A673 (cell line): ENCODE data around the gene ZNF678.

ENCODE experiments used
- CTCF ChIP-seq: fragments of 300-800, 200-600 bp; sonication (generic); conservative IDR thresholded peaks from 2 replicates; pipeline ENCODE4 v1.5.1; 2017; ENCODE audit warnings: low read depth, mild to moderate bottlenecking, antibody characterized with exemption, low read length, moderate library complexity, mixed read lengths
- EZH2 ChIP-seq: fragments of 200-600 bp; sonication (generic); IDR thresholded peaks from 2 replicates; pipeline ENCODE4 v1.6.1; 2017; ENCODE audit warnings: borderline replicate concordance, low read depth, mild to moderate bottlenecking, mixed read lengths, antibody characterized with exemption, low read length; ENCODE audit not compliant: poor library complexity, severe bottlenecking

- no peak for TF ChIP-seq CTCF
- no peak for TF ChIP-seq EZH2
Measured at GRCh38 chr1:227635596-227635995, 72.2 kb downstream of the ZNF678 start.
